Measurements from ENCODE around the gene DLG5.

DNA sequence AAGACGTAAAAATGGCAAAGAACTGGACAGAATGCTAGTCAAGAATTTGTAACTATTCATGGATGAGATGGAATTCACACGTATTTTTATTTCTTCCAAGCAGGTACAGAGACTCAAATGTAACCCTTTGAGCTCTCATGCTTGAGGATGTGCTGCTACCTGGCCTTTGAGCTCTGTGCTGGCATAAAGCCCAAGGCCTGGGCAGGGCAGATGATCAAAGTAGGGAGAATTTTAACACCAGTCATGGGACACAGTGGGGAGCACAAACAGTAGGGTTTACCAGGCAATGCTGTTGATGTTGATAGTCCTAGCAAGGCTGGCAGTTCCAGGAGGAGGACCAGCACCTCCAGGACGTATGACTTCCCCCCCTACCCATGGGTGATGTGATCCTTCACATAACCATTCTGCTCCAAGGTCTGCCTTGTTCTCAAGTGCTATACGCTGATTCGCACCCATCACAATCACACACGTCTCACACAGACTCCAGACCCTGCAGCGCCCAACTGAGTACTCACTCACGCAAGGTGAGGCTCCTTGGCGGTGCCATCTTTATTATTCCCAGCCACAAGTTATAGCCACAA lies 48.6 kb upstream of the DLG5 start:
- TF ChIP-seq POLR2A (IDR thresholded peaks at IDR 0.05; ENCODE audit: low read depth, low read length) = no peak; the same call in 1 of the 2 replicates
- TF ChIP-seq, protein P1, sequence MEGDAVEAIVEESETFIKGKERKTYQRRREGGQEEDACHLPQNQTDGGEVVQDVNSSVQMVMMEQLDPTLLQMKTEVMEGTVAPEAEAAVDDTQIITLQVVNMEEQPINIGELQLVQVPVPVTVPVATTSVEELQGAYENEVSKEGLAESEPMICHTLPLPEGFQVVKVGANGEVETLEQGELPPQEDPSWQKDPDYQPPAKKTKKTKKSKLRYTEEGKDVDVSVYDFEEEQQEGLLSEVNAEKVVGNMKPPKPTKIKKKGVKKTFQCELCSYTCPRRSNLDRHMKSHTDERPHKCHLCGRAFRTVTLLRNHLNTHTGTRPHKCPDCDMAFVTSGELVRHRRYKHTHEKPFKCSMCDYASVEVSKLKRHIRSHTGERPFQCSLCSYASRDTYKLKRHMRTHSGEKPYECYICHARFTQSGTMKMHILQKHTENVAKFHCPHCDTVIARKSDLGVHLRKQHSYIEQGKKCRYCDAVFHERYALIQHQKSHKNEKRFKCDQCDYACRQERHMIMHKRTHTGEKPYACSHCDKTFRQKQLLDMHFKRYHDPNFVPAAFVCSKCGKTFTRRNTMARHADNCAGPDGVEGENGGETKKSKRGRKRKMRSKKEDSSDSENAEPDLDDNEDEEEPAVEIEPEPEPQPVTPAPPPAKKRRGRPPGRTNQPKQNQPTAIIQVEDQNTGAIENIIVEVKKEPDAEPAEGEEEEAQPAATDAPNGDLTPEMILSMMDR (IDR thresholded peaks at IDR 0.05 in 2 of 3, conservative IDR thresholded peaks at IDR 0.05 in 1 of 3; ENCODE audit: control insufficient read depth in 2 of 3, extremely low read depth in 1 of 3, insufficient read depth in 1 of 3, low read depth in 3 of 3, low read length in 3 of 3) = no peak
- no peak for TF ChIP-seq NBN (IDR thresholded peaks at IDR 0.05)
- TF ChIP-seq ZNF274 (IDR thresholded peaks at IDR 0.05; ENCODE audit: insufficient read depth, insufficient read length) = no peak
- no peak for TF ChIP-seq BMI1 (IDR thresholded peaks at IDR 0.05; ENCODE audit: borderline replicate concordance)
- TF ChIP-seq CHD4 (IDR thresholded peaks at IDR 0.05) = no peak
